Lower lobe of right lung (tissue), 2 donors: ENCODE data around the gene SH2D5. TPM values are rescaled to one million over a fixed set of nuclear protein-coding genes. Genes with fewer than 3 reads are reported as not detected.

Experiments used
- ATAC-seq, 2 donors: fragments of 200-7000 bp; cut with Tn5 transposase; one replicate each; pipeline ENCODE4 v1.9.1; 2020 to 2022; ENCODE audit warnings: mild to moderate bottlenecking in 2 of 2, moderate library complexity in 2 of 2
- DNase-seq: peaks from one replicate; pipeline ENCODE4 v3.0.0-alpha.2; 2020
- H3K27ac ChIP-seq: fragments of 200-600 bp; one replicate; pipeline ENCODE4 v1.8.0; 2022
- H3K27me3 ChIP-seq: fragments of 200-600 bp; one replicate; pipeline ENCODE4 v1.8.0; 2022; ENCODE audit warnings: low read depth
- H3K36me3 ChIP-seq: fragments of 200-600 bp; one replicate; pipeline ENCODE4 v1.8.0; 2022; ENCODE audit warnings: mild to moderate bottlenecking
- H3K4me1 ChIP-seq: fragments of 200-600 bp; one replicate; pipeline ENCODE4 v1.8.0; 2022
- H3K4me3 ChIP-seq: fragments of 200-600 bp; one replicate; pipeline ENCODE4 v1.8.0; 2022; ENCODE audit warnings: mild to moderate bottlenecking
- H3K9me3 ChIP-seq: fragments of 200-600 bp; one replicate; pipeline ENCODE4 v1.8.0; 2022
- CTCF ChIP-seq: fragments of 200-600 bp; IDR thresholded peaks from one replicate; pipeline ENCODE4 v1.8.0; 2022; ENCODE audit warnings: antibody characterized with exemption, mild to moderate bottlenecking
- intact Hi-C: fragments of 100-400 bp; cut with DNase I; formaldehyde crosslinking; loops from one replicate; pipeline ENCODE4 v1.11.0; 2022
- total RNA-seq: library from RNA; stranded (reverse); fragmentation: NEBNext Ultra II Directional; extraction: Animal tissue kit (Norgen Biotek cat#: 25700); gene quantifications from one replicate; pipeline ENCODE4 v1.2.1, GENCODE V29; 2021
- donor health status: DM: no; HTN: yes; CAD: no; lungs with severe emphysema.

Gene SH2D5
- total RNA-seq, 1 donor from 2014 or later: not detected

GRCh38 chr1:20739225-20739624 is 6.7 kb upstream of the SH2D5 start:
- intact Hi-C loops: no loop called here
- Histone ChIP-seq H3K36me3 (peaks cover 48% of the 10 kb centered on the region), H3K9me3 (no peaks in the 10 kb centered on the region), H3K27ac (no peak overlapping the region), H3K27me3 (no peaks in the 10 kb centered on the region), H3K4me1 (no peaks in the 10 kb centered on the region), H3K4me3 (no peak overlapping the region)
- ATAC-seq: no peak
- no peak for TF ChIP-seq CTCF
- DNase-seq: no peak

GRCh38 chr1:20735581-20736111 is 3.1 kb upstream of the SH2D5 start:
- no peak overlapping the region for H3K27ac ChIP-seq
- no peak overlapping the region for H3K4me3 ChIP-seq
- H3K4me1 ChIP-seq: peaks cover 27% of the 10 kb centered on the region
- intact Hi-C loops: no loop called here
- peaks cover 13% of the 10 kb centered on the region for H3K36me3 ChIP-seq
- DNase-seq: no peak
- no peak for TF ChIP-seq CTCF
- ATAC-seq: no peak
- peaks cover 22% of the 10 kb centered on the region for H3K27me3 ChIP-seq
- H3K9me3 ChIP-seq: no peaks in the 10 kb centered on the region

- TF ChIP-seq CTCF: no peak
- Histone ChIP-seq H3K9me3 (no peaks in the 10 kb centered on the region), H3K4me3 (peak overlapping the region; percentile 70), H3K4me1 (peaks cover 27% of the 10 kb centered on the region), H3K36me3 (peaks cover 5% of the 10 kb centered on the region), H3K27me3 (peaks cover 44% of the 10 kb centered on the region), H3K27ac (peak overlapping the region; percentile 56)
- peak in 1 of 2 donors; percentile 31 for ATAC-seq
- intact Hi-C loops: no loop called here
- no peak for DNase-seq
These were observed 965 bp upstream of the SH2D5 start for GRCh38 chr1:20733360-20733975.

GRCh38 chr1:20732071-20732587 is 374 bp downstream of the SH2D5 start:
- Histone ChIP-seq H3K4me1 (peaks cover 27% of the 10 kb centered on the region), H3K27ac (no peak overlapping the region)

More at GRCh38 chr1:20732071-20732587, 374 bp downstream of the SH2D5 start:
- peaks cover 45% of the 10 kb centered on the region for H3K27me3 ChIP-seq
- peak overlapping the region; percentile 70 for H3K4me3 ChIP-seq
- DNase-seq (no peak), ATAC-seq (peak; percentile 76 to 83)
- H3K36me3 ChIP-seq: peaks cover 2% of the 10 kb centered on the region
- intact Hi-C loops: no loop called here
- no peak for TF ChIP-seq CTCF
- no peaks in the 10 kb centered on the region for H3K9me3 ChIP-seq
